HFF-Myc (cell line): ENCODE measurements around the gene HNRNPF.

Source experiments
- DNase-seq: peaks from one replicate; pipeline ENCODE4 v3.0.0-alpha.2; 2011; ENCODE audit warnings: low read depth; ENCODE audit errors: extremely low read depth
- H3K4me3 ChIP-seq: replicated peaks from 2 replicates; pipeline ENCODE4 v1.5.1; 2011; ENCODE audit warnings: low read depth, mild to moderate bottlenecking, control low read depth, low read length
- TF ChIP-seq, protein P1 (sequence below): IDR thresholded peaks from 2 replicates; pipeline ENCODE4 v1.5.1; 2012; ENCODE audit warnings: mild to moderate bottlenecking, low read depth, low read length, control low read depth; ENCODE audit errors: missing control alignments

HNRNPF gene

DNA sequence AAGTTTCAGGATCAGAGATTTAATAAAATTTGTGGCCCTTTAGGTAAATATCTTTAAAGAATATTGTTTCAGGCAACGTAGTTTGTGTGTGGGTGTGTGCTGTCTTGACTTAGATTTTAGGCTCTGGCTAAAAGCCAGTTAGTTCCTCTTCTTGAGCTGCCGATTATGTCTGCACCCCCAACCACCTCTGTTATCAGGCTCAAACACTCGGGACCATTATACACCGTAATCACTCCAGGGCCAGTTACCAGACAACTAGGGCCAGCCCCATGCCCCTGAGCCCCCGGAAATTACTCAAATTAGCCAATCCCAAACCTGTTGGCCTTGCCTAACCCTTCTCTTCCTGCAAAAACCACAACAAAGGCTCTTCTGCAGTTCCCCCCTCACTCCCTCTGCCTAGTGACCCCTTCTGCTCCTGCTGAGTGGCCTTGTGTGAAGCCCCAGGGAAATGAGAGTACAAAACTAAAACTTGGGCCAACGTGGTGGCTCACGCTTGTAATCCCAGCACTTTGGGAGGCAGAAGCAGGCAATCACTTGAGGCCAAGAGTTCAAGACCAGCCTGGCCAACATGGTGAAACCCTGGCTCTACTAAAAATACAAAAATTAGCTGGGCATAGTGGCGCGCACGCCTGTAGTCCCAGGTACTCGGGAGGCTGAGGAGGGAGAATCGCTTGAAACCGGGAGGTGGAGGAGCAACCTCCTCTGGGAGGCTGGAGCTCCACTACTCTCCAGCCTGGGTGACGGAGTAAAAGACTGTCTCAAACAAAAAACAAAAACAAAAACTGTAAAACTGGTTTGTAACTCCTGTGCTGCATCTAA lies 9.2 kb upstream of the HNRNPF start:
- TF ChIP-seq, protein P1, sequence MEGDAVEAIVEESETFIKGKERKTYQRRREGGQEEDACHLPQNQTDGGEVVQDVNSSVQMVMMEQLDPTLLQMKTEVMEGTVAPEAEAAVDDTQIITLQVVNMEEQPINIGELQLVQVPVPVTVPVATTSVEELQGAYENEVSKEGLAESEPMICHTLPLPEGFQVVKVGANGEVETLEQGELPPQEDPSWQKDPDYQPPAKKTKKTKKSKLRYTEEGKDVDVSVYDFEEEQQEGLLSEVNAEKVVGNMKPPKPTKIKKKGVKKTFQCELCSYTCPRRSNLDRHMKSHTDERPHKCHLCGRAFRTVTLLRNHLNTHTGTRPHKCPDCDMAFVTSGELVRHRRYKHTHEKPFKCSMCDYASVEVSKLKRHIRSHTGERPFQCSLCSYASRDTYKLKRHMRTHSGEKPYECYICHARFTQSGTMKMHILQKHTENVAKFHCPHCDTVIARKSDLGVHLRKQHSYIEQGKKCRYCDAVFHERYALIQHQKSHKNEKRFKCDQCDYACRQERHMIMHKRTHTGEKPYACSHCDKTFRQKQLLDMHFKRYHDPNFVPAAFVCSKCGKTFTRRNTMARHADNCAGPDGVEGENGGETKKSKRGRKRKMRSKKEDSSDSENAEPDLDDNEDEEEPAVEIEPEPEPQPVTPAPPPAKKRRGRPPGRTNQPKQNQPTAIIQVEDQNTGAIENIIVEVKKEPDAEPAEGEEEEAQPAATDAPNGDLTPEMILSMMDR: no peak
- no peak for DNase-seq
- no peak overlapping the region for H3K4me3 ChIP-seq

DNA sequence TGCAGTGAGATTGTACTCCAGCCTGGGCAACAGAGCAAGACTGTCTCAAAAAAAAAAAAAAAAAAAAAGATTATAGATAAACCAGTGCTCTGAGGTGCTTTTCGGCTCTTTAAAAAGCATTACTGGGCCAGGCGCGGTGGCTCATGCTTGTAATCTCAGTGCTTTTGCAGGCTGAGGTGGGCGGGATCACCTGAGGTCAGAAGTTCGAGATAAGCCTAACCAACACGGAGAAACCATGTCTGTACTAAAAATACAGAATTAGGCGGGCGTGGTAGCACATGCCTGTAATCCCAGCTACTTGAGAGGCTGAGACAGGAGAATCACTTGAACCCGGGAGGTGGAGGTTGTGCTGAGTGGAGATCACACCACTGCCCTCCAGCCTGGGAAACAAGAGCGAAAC lies 6.6 kb upstream of the HNRNPF start:
- no peak for DNase-seq
- TF ChIP-seq, protein P1: no peak
- no peak overlapping the region for H3K4me3 ChIP-seq

DNA sequence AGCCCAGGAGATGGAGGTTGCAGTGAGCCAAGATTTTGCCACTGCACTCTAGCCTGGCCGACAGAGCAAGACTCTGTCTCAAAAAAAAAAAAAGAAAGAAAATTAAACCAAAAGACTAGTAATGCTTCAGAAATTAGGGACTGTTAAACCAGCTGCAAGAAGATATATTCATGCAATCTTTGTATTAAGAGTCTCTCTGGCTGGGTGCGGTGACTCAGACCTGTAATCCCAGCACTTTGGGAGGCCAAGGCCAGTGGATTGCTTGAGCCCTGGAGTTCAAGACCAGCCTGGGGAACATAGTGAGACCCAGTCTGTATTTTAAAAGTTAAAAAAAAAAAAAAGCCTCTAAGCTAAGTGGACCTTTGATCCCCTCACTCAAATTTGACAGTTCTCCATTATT lies 2.5 kb upstream of the HNRNPF start:
- no peak overlapping the region for H3K4me3 ChIP-seq
- TF ChIP-seq, protein P1: no peak
- DNase-seq: no peak

DNA sequence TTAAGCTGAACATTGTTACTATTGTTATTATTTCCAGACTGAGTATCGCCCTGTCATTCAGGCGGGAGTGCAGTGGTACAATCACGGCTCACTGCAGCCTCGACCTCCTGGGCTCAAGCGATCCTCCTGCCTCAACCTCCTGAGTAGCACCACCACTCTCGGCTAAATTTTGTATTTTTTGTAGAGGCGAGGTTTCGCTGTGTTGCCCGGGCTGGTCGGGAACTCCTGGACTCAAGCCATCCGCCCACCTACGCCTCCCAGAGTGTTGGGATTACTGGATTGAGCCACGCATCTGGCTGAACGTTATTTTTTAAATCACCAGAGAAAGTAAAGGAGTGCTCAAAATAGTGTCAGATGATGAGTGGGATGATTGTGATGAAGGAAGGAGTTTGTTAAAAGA lies 1.4 kb upstream of the HNRNPF start:
- H3K4me3 ChIP-seq: peak overlapping the region; percentile 92
- TF ChIP-seq, protein P1: no peak
- DNase-seq: no peak

DNA sequence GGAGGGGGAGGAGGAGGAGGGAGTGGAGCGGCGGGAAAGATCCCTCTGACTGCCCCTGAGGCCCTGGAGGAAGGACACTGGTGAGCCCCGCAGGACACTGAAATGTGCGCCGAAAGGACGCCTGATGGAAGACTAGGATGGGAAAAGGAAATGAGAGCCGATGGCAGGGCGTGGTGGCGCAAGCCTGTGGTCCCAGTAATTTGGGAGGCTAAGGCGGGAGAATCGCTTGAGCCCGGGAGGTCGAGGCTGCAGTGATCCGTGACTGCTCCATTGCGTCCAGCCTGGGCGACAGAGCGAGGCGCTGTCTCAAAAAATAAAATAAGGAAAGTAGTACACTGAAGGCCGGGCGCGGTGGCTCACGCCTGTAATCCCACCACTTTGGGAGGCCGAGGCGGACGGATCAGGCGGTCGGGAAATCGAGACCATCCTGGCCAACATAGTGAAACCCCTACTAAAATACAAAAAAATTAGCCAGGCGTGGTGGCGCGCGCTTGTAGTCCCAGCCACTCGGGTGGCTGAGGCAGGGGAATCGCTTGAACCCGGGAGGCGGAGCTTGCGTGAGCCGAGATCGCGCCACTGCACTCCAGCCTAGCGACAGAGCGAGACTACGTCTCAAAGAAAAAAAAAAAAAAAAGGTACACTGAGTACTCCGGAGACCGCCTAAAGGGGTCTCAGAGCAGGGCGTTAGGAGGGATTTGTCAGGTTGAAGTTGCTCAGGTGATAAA lies 561 bp upstream of the HNRNPF start:
- DNase-seq: no peak
- TF ChIP-seq, protein P1: no peak
- H3K4me3 ChIP-seq: peak overlapping the region; percentile 92

DNA sequence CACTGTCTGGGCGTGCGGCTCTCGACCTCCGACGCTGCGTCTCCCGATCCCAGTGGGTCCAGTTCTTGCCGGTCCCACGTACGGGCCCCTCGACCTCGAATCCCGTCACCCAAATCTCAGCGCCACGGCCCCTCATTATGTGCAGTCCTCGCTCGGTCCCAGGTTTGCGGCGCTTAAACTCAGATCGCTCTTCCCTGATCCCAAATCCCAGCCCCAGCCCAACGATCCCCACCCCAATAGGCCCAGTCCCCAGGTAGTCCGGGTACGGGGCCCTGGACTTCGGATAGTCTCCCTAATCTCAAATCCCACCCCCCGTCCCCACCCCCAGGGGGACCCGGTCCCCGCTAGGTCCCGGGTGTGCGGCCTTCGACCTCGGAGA lies 666 bp downstream of the HNRNPF start:
- DNase-seq: no peak

More for the DNA sequence above, 666 bp downstream of the HNRNPF start:
- H3K4me3 ChIP-seq: peak overlapping the region; percentile 92
- TF ChIP-seq, protein P1: no peak
